Neural cell (in vitro differentiated cells): Measurements from ENCODE around the gene TIMM23. TPM values are rescaled to one million over a fixed set of nuclear protein-coding genes. Genes with fewer than 3 reads are reported as not detected.
"Not testable (repeated sequence)": the region's sequence is repeated elsewhere in the genome, so short reads cannot be mapped to it uniquely, and the experiment has no call there.

ENCODE experiments used
- H2AFZ ChIP-seq: fragments of 200-600, 300-800 bp; sonication (generic), shearing (Covaris generic); 2 replicates; pipeline ENCODE4 v1.6.0; 2014; ENCODE audit warnings: low read depth, mild to moderate bottlenecking, antibody characterized with exemption, low read length, moderate library complexity
- H3F3A ChIP-seq: fragments of 200-600 bp; shearing (Covaris generic); 2 replicates; pipeline ENCODE4 v1.6.1; 2016; ENCODE audit warnings: mild to moderate bottlenecking, moderate library complexity, mixed read lengths, antibody characterized with exemption, low read length; ENCODE audit not compliant: insufficient read depth, poor library complexity, severe bottlenecking
- H3K27ac ChIP-seq: fragments of 200-600, 300-800 bp; sonication (generic), shearing (Covaris generic); 2 replicates; pipeline ENCODE4 v1.5.1; 2014; ENCODE audit warnings: mild to moderate bottlenecking, low read length, moderate library complexity
- H3K27me3 ChIP-seq: fragments of 300-800, 200-600 bp; sonication (generic), shearing (Covaris generic); 2 replicates; pipeline ENCODE4 v1.6.0; 2014; ENCODE audit warnings: mild to moderate bottlenecking, low read depth, low read length, moderate library complexity; ENCODE audit not compliant: insufficient read depth
- H3K36me3 ChIP-seq: fragments of 300-800, 200-600 bp; sonication (generic), shearing (Covaris generic); 2 replicates; pipeline ENCODE4 v1.5.1; 2014; ENCODE audit warnings: mild to moderate bottlenecking, antibody characterized with exemption, low read length, moderate library complexity; ENCODE audit not compliant: insufficient read depth
- H3K4me2 ChIP-seq: fragments of 300-800, 200-600 bp; sonication (generic), shearing (Covaris generic); 2 replicates; pipeline ENCODE4 v1.6.0; 2014; ENCODE audit warnings: mild to moderate bottlenecking, low read length
- H3K4me3 ChIP-seq: fragments of 300-800, 200-600 bp; sonication (generic), shearing (Covaris generic); 2 replicates; pipeline ENCODE4 v1.5.1; 2014; ENCODE audit warnings: mild to moderate bottlenecking, low read length, moderate library complexity
- H3K79me2 ChIP-seq: fragments of 200-600 bp; shearing (Covaris generic); replicated peaks from 2 replicates; pipeline ENCODE4 v1.6.0; 2014; ENCODE audit warnings: mild to moderate bottlenecking, low read length, moderate library complexity; ENCODE audit not compliant: insufficient read depth
- H3K9ac ChIP-seq: fragments of 300-800, 200-600 bp; sonication (generic), shearing (Covaris generic); 2 replicates; pipeline ENCODE4 v1.6.1; 2016; ENCODE audit warnings: mild to moderate bottlenecking, low read length, mixed read lengths
- H3K9me2 ChIP-seq: fragments of 200-600 bp; shearing (Covaris generic); 2 replicates; pipeline ENCODE4 v1.6.1; 2016; ENCODE audit warnings: mild to moderate bottlenecking, low read length, mixed read lengths; ENCODE audit not compliant: insufficient read depth
- H3K9me3 ChIP-seq: fragments of 200-600, 300-800 bp; sonication (generic), shearing (Covaris generic); 2 replicates; pipeline ENCODE4 v1.6.1; 2016; ENCODE audit warnings: mild to moderate bottlenecking, mixed run types, low read length, moderate library complexity, mixed read lengths
- H4K20me1 ChIP-seq: fragments of 200-600 bp; shearing (Covaris generic); 2 replicates; pipeline ENCODE4 v1.6.1; 2016; ENCODE audit warnings: mild to moderate bottlenecking, mixed run types; ENCODE audit not compliant: insufficient read depth
- EP300 ChIP-seq: fragments of 450-650 bp; conservative IDR thresholded peaks from 2 replicates; pipeline ENCODE4 v1.6.1; 2014; ENCODE audit warnings: antibody characterized with exemption, mild to moderate bottlenecking, moderate library complexity; ENCODE audit not compliant: poor library complexity, severe bottlenecking
- EZH2 ChIP-seq: fragments of 200-600, 300-800 bp; shearing (Covaris generic), sonication (generic); IDR thresholded peaks from 2 replicates; pipeline ENCODE4 v1.6.1; 2014; ENCODE audit warnings: antibody characterized with exemption, low read length, borderline replicate concordance, mild to moderate bottlenecking; ENCODE audit not compliant: insufficient read depth, poor library complexity, severe bottlenecking
- MXI1 ChIP-seq: fragments of 450-650 bp; conservative IDR thresholded peaks from 2 replicates; pipeline ENCODE4 v1.6.1; 2014; ENCODE audit warnings: antibody characterized with exemption, mild to moderate bottlenecking; ENCODE audit not compliant: poor library complexity, severe bottlenecking
- POLR2AphosphoS5 ChIP-seq: IDR thresholded peaks from 2 replicates; pipeline ENCODE4 v1.6.1; 2012
- RAD21 ChIP-seq: fragments of 450-650 bp; conservative IDR thresholded peaks from 2 replicates; pipeline ENCODE4 v1.6.1; 2014; ENCODE audit warnings: antibody characterized with exemption, mild to moderate bottlenecking, moderate library complexity
- SMC3 ChIP-seq: fragments of 450-650 bp; conservative IDR thresholded peaks from 2 replicates; pipeline ENCODE4 v1.6.1; 2014; ENCODE audit warnings: antibody characterized with exemption, mild to moderate bottlenecking, moderate library complexity; ENCODE audit not compliant: poor library complexity
- TAF1 ChIP-seq: IDR thresholded peaks from 2 replicates; pipeline ENCODE4 v1.6.1; 2012; ENCODE audit warnings: low read depth
- polyA plus RNA-seq: library from polyadenylated mRNA; depleted of rRNA; stranded (reverse); fragments of >200 nt; gene quantifications from 2 replicates; pipeline ENCODE4 v1.2.3, GENCODE V29; 2014
- TF ChIP-seq, protein P1 (sequence below): fragments of 450-650 bp; IDR thresholded peaks from 2 replicates; pipeline ENCODE4 v1.5.1; 2014; ENCODE audit warnings: antibody characterized with exemption, mild to moderate bottlenecking, moderate library complexity; ENCODE audit not compliant: poor library complexity, severe bottlenecking
- TF ChIP-seq, protein P2 (sequence below): IDR thresholded peaks from 2 replicates; pipeline ENCODE4 v1.6.1; 2012; ENCODE audit warnings: borderline replicate concordance

Gene TIMM23
- polyA plus RNA-seq, 1 donor from 2014 or later = 67.0 TPM

DNA sequence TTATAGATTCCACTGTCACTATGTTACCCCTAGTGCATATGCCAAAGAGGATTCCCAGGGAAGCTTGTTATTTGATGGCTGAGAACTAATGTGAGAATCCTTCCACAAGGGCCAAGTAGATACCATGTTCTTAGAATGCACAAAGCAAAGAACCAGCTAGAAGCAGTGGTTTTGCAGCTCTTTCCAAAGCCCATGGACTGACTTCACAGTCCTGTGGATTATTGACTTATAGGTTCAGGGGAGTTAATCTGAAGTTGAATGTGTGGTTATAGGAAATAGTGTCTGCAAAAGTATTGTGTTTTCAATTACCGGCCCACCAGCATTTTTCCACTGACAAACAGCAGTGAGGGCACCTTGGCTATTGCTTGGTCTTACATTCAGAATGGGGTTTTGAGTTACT is 28.2 kb downstream of the TIMM23 start:
- TF ChIP-seq EP300 (no peak), POLR2AphosphoS5 (no peak), RAD21 (no peak), MXI1 (no peak), TAF1 (no peak), EZH2 (no peak), SMC3 (no peak)
- TF ChIP-seq, protein P1, sequence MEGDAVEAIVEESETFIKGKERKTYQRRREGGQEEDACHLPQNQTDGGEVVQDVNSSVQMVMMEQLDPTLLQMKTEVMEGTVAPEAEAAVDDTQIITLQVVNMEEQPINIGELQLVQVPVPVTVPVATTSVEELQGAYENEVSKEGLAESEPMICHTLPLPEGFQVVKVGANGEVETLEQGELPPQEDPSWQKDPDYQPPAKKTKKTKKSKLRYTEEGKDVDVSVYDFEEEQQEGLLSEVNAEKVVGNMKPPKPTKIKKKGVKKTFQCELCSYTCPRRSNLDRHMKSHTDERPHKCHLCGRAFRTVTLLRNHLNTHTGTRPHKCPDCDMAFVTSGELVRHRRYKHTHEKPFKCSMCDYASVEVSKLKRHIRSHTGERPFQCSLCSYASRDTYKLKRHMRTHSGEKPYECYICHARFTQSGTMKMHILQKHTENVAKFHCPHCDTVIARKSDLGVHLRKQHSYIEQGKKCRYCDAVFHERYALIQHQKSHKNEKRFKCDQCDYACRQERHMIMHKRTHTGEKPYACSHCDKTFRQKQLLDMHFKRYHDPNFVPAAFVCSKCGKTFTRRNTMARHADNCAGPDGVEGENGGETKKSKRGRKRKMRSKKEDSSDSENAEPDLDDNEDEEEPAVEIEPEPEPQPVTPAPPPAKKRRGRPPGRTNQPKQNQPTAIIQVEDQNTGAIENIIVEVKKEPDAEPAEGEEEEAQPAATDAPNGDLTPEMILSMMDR = no peak
- TF ChIP-seq, protein P2, sequence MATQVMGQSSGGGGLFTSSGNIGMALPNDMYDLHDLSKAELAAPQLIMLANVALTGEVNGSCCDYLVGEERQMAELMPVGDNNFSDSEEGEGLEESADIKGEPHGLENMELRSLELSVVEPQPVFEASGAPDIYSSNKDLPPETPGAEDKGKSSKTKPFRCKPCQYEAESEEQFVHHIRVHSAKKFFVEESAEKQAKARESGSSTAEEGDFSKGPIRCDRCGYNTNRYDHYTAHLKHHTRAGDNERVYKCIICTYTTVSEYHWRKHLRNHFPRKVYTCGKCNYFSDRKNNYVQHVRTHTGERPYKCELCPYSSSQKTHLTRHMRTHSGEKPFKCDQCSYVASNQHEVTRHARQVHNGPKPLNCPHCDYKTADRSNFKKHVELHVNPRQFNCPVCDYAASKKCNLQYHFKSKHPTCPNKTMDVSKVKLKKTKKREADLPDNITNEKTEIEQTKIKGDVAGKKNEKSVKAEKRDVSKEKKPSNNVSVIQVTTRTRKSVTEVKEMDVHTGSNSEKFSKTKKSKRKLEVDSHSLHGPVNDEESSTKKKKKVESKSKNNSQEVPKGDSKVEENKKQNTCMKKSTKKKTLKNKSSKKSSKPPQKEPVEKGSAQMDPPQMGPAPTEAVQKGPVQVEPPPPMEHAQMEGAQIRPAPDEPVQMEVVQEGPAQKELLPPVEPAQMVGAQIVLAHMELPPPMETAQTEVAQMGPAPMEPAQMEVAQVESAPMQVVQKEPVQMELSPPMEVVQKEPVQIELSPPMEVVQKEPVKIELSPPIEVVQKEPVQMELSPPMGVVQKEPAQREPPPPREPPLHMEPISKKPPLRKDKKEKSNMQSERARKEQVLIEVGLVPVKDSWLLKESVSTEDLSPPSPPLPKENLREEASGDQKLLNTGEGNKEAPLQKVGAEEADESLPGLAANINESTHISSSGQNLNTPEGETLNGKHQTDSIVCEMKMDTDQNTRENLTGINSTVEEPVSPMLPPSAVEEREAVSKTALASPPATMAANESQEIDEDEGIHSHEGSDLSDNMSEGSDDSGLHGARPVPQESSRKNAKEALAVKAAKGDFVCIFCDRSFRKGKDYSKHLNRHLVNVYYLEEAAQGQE = no peak
- Histone ChIP-seq H3K36me3 (peaks cover 13% of the 10 kb centered on the region), H4K20me1 (no peaks in the 10 kb centered on the region), H3F3A (no peaks in the 10 kb centered on the region), H3K27me3 (no peaks in the 10 kb centered on the region), H3K4me3 (no peak overlapping the region), H3K4me2 (no peak overlapping the region), H3K9me2 (no peaks in the 10 kb centered on the region), H2AFZ (no peak overlapping the region), H3K9me3 (no peaks in the 10 kb centered on the region), H3K79me2 (no peaks in the 10 kb centered on the region), H3K9ac (no peak overlapping the region), H3K27ac (no peak overlapping the region)

DNA sequence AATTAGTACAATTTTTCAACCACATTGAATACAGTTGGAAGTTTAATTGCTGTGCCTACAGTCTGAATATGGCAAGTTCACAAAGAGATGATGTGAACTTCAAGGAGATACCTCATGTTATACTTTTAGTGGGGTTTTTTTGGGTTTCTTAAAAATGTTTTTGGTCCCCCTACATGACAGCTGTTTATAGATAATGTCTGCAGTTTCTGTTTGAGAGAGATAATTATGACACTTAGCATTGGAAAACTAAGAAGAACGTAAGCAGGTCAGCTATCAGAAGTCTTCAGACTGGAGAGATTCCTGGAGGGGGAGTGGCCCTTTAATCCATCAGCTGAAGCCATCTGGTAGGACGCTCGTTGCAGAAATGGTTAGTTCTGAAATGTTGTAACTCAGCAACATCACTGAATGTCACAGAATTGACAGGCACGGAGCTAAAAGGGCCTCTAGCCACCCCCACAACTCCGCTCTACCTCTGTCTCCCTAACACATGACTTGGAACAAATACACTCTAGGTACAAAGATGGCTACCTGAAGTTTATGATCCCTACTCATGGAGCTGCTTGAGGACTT is 29.0 kb downstream of the TIMM23 start:
- H3K9ac ChIP-seq = no peak overlapping the region
- no peak for TF ChIP-seq EZH2
- no peak for TF ChIP-seq MXI1
- no peak for TF ChIP-seq SMC3
- TF ChIP-seq, protein P1 = no peak
- TF ChIP-seq RAD21 = no peak
- no peak for TF ChIP-seq TAF1
- H4K20me1 ChIP-seq = no peaks in the 10 kb centered on the region
- H3K27me3 ChIP-seq = no peaks in the 10 kb centered on the region
- no peak overlapping the region for H3K27ac ChIP-seq
- H2AFZ ChIP-seq = no peak overlapping the region
- H3K4me3 ChIP-seq = no peak overlapping the region
- H3F3A ChIP-seq = no peaks in the 10 kb centered on the region
- peaks cover 13% of the 10 kb centered on the region for H3K36me3 ChIP-seq
- H3K9me3 ChIP-seq = no peaks in the 10 kb centered on the region
- H3K9me2 ChIP-seq = no peaks in the 10 kb centered on the region
- no peaks in the 10 kb centered on the region for H3K79me2 ChIP-seq
- no peak overlapping the region for H3K4me2 ChIP-seq

DNA sequence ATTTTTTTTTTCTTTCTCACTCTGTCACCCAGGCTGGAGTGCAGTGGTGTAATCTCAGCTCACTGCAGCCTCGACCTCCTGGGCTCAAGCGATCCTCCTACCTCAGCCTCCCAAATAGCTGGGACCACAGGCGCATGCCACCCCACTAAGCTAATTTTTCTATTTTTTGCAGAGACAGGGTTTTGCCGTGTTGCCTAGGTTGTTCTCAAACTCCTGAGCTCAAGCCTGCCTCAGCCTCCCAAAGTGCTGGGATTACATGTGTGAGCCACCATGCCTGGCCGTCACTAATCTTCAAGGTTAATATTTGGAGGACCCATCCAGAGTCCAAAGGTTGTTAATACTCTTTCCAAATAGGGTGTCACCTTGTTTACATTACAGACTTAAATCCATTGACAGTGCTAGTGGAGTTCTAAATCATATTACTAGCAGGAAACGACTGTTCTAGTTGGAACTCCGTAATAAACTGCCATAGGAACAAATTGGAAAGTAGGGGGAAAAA is 29.9 kb downstream of the TIMM23 start:
- not testable (repeated sequence) for H3K27ac ChIP-seq, H3K4me3 ChIP-seq, H3K9ac ChIP-seq, H2AFZ ChIP-seq, H3F3A ChIP-seq, H3K4me2 ChIP-seq, H4K20me1 ChIP-seq, H3K9me2 ChIP-seq, H3K27me3 ChIP-seq, H3K9me3 ChIP-seq, H3K79me2 ChIP-seq
- H3K36me3 ChIP-seq = peaks cover 13% of the 10 kb centered on the region
